HepG2 (cell line): ENCODE data around the gene PDE1C.

Source experiments
- CREM ChIP-seq, 2 experiments: sonication (generic) in 1 of 2; formaldehyde crosslinking in 1 of 2; IDR thresholded peaks; 2 replicates each; pipeline versions ENCODE4 v1.4.0 to v1.6.1; 2016 to 2020; ENCODE audit warnings: antibody characterized with exemption in 1 of 2, mild to moderate bottlenecking in 1 of 2, missing genetic modification reagents in 1 of 2
- EP300 ChIP-seq, 3 experiments: sonication (generic) in 1 of 3; formaldehyde crosslinking in 1 of 3; IDR thresholded peaks; 2 replicates each; pipeline versions ENCODE4 v1.5.1 to v1.6.1; 2011 to 2020; ENCODE audit warnings: low read depth in 2 of 3, low read length in 2 of 3, borderline replicate concordance in 1 of 3, improper control_type of control experiment in 1 of 3, mild to moderate bottlenecking in 1 of 3, missing genetic modification reagents in 1 of 3, moderate library complexity in 1 of 3
- FOXC1 ChIP-seq: sonication (generic); formaldehyde crosslinking; IDR thresholded peaks from 2 replicates; pipeline ENCODE4 v1.8.0; 2022; ENCODE audit warnings: mild to moderate bottlenecking, missing genetic modification reagents, borderline replicate concordance
- MYC ChIP-seq: sonication (generic); formaldehyde crosslinking; IDR thresholded peaks from 2 replicates; pipeline ENCODE4 v1.9.0; 2021; ENCODE audit warnings: missing genetic modification reagents, borderline replicate concordance
- ZKSCAN1 ChIP-seq: fragments of 150-350 bp; IDR thresholded peaks from 2 replicates; pipeline ENCODE4 v1.6.1; 2014; ENCODE audit warnings: low read length
- ZNF138 ChIP-seq: sonication (generic); formaldehyde crosslinking; IDR thresholded peaks from 2 replicates; pipeline ENCODE4 v1.5.0; 2020; ENCODE audit warnings: mild to moderate bottlenecking, low read depth, missing genetic modification reagents
- ZNF296 ChIP-seq: sonication (generic); formaldehyde crosslinking; conservative IDR thresholded peaks from 2 replicates; pipeline ENCODE4 v1.5.0; 2020; ENCODE audit warnings: mild to moderate bottlenecking, missing genetic modification reagents
- ZNF775 ChIP-seq: sonication (generic); formaldehyde crosslinking; IDR thresholded peaks from 2 replicates; pipeline ENCODE4 v1.4.0; 2020; ENCODE audit warnings: missing genetic modification reagents, mild to moderate bottlenecking, moderate library complexity, borderline replicate concordance
- TF ChIP-seq, protein P1 (sequence below): sonication (generic); formaldehyde crosslinking; conservative IDR thresholded peaks from 2 replicates; pipeline ENCODE4 v1.8.1; 2023; ENCODE audit warnings: missing genetic modification reagents
- TF ChIP-seq, protein P2 (sequence below): IDR thresholded peaks from 2 replicates; pipeline ENCODE4 v1.6.1; 2016; ENCODE audit warnings: low read depth, borderline replicate concordance

DNA sequence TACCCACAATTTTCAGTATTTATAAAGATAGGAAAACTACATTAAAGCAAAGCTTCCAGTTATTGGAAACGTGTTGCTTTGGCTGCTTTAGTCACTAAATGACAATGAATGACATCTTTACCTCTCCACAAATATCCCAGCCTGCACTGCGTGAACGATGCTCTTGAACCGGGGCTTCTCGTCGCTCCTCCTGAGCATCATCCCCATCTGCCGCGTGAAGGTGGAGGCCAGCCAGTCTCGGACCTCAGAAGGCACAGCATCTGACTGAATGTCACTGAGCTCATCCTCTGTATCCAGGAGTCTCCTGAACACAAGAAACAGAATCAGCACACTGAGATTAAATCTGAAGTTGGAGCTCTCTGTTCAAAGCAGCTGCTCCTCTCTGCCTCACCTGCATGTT lies 191.3 kb downstream of the PDE1C start:
- TF ChIP-seq, protein P1, sequence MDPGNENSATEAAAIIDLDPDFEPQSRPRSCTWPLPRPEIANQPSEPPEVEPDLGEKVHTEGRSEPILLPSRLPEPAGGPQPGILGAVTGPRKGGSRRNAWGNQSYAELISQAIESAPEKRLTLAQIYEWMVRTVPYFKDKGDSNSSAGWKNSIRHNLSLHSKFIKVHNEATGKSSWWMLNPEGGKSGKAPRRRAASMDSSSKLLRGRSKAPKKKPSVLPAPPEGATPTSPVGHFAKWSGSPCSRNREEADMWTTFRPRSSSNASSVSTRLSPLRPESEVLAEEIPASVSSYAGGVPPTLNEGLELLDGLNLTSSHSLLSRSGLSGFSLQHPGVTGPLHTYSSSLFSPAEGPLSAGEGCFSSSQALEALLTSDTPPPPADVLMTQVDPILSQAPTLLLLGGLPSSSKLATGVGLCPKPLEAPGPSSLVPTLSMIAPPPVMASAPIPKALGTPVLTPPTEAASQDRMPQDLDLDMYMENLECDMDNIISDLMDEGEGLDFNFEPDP (CRISPR knock-in tag) = no peak
- TF ChIP-seq ZKSCAN1 (no peak), ZNF138 (CRISPR knock-in tag) (no peak), EP300 (IDR thresholded peaks at IDR 0.05; ENCODE audit: low read depth in 2 of 2, low read length in 2 of 2) (no peak), EP300 (CRISPR knock-in tag; IDR thresholded peaks at IDR 0.05; ENCODE audit: borderline replicate concordance) (no peak), ZNF775 (CRISPR knock-in tag) (no peak), ZNF296 (no peak), FOXC1 (no peak), CREM (IDR thresholded peaks at IDR 0.05) (no peak), CREM (CRISPR knock-in tag; IDR thresholded peaks at IDR 0.05) (no peak), MYC (CRISPR knock-in tag) (no peak)
- TF ChIP-seq, protein P2, sequence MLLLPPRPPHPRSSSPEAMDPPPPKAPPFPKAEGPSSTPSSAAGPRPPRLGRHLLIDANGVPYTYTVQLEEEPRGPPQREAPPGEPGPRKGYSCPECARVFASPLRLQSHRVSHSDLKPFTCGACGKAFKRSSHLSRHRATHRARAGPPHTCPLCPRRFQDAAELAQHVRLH (CRISPR knock-in tag) = no peak
